ENCODE measurements around the gene IVD.

DNA sequence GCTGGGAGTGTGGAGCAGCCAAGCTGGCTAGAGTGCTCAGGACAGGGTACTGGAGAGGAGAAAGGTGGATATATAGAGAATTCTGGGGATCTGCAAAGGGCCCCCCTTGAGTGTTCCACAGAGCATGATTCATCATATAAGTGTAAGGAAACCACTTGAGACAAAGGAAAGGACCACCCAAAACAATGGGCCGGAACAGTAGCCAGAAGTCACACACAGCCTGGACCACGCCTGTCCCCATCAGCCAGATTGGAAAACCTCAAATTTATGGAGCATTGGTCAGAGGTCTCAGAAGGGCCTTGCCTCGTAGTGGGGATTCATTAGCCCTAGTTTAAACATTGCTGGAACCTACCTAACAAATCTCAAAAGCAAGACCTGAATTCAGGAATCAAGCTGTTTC lies 28.0 kb upstream of the IVD start:
- TF ChIP-seq CTCF (IDR thresholded peaks at IDR 0.05) = no peak
- no peak for TF ChIP-seq FOXJ3 (CRISPR knock-in tag; IDR thresholded peaks at IDR 0.05)
- no peak for TF ChIP-seq EZH2phosphoT487 (IDR thresholded peaks at IDR 0.05; ENCODE audit: borderline replicate concordance, low read depth)
- TF ChIP-seq TAF1 (IDR thresholded peaks at IDR 0.05; ENCODE audit: borderline replicate concordance, low read depth, low read length) = no peak
- TF ChIP-seq, protein P1, sequence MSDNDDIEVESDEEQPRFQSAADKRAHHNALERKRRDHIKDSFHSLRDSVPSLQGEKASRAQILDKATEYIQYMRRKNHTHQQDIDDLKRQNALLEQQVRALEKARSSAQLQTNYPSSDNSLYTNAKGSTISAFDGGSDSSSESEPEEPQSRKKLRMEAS (IDR thresholded peaks at IDR 0.05; ENCODE audit: low read depth) = no peak
- TF ChIP-seq NFIC (IDR thresholded peaks at IDR 0.05; ENCODE audit: borderline replicate concordance) = no peak
- TF ChIP-seq NRF1 (IDR thresholded peaks at IDR 0.05; ENCODE audit: low read depth, low read length) = no peak
- TF ChIP-seq CHD2 (IDR thresholded peaks at IDR 0.05; ENCODE audit: low read length, partially characterized antibody) = no peak
- no peak for TF ChIP-seq USF2 (IDR thresholded peaks at IDR 0.05; ENCODE audit: borderline replicate concordance, low read depth, low read length)
- TF ChIP-seq GABPA (IDR thresholded peaks at IDR 0.05; ENCODE audit: low read depth) = no peak

All from SK-N-SH (cell line).